CD4-positive, alpha-beta T cell treated with Interleukin-2 at 100 ng/mL for 4 hours (primary cell): ENCODE measurements around the gene PAPOLG.
"Not testable (repeated sequence)": the region's sequence is repeated elsewhere in the genome, so short reads cannot be mapped to it uniquely, and the experiment has no call there.

Experiments
- DNase-seq: peaks from one replicate; pipeline ENCODE4 v3.0.0-alpha.2; 2020; ENCODE audit warnings: low spot score

PAPOLG gene

DNA sequence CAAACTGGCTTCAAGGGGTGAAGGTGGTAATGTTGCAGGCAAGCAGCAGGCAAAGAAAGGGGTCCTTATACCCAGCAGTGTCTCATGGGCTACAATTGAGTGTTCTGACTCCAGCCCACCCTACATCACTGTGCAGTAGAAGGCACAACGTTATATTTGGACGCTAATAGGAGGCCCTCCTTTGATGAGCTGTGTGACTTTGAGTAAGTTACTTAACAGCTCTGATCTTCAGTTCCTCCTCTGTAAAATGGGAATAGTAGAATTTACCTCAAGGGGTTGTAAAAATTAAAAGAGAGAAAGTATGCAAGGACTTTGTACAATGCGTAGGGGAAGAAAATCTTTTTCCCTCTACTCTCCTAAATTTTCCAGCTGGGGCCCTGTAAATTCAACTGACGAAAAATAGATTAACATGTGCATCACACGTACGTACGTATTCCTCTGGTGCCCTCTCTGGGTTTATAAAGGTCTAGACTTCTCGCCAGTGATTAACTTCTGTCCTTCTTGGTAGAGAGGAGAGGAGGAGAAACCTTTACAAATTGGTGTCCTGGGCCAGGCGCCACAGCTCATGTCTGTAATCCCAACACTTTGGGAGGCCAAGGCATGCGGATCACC, 67.7 kb downstream of the PAPOLG start:
- DNase-seq: no peak

DNA sequence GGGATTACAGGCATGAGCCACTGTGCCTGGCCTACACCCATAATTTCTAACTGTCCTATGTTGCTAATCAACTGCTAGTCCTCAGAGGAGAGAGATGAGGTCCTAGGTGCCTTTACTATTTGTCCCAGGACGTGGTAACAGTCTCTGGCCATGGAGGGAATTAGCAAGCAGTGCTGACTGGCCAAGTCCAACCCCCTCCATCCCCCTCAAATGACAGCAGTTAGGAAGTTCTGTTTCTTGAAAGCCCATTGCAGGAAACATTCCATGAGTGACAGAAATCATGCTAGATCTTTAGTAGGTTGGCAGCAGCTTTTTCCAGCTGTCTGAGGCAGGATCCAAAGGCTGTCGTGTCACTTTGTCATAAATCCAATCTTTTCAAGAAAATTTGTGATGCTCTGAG, 69.6 kb downstream of the PAPOLG start:
- no peak for DNase-seq

- DNase-seq: no peak
Measured at GRCh38 chr2:60826111-60826510, 70.0 kb downstream of the PAPOLG start.

GRCh38 chr2:60826860-60827259, 70.8 kb downstream of the PAPOLG start:
- DNase-seq: not testable (repeated sequence)

- no peak for DNase-seq
Measured at GRCh38 chr2:60827369-60827768, 71.3 kb downstream of the PAPOLG start.

- no peak for DNase-seq
Measured at GRCh38 chr2:60830991-60831390, 74.9 kb downstream of the PAPOLG start.

GRCh38 chr2:60831921-60832320, 75.9 kb downstream of the PAPOLG start:
- no peak for DNase-seq

DNA sequence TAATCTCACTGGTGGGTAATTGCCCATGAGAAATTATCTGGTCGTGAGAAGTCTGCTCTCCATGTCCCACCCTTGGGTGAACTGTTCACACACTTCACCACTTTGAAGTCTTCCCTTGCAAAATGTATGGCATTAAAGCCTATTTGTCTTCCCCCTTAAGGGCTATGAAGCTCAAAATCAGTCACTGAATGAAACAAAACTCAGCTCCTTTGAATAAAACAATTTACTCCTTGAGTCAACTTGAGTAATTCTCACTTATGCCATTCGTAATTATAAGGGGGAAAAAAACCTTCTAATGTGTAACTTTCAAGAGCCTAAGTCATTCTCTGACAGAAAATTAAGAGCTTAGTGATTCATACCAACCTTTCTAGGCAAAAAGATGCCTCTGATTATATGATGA, 76.6 kb downstream of the PAPOLG start:
- DNase-seq: no peak

GRCh38 chr2:60834270-60834717, 78.2 kb downstream of the PAPOLG start:
- DNase-seq: no peak

DNA sequence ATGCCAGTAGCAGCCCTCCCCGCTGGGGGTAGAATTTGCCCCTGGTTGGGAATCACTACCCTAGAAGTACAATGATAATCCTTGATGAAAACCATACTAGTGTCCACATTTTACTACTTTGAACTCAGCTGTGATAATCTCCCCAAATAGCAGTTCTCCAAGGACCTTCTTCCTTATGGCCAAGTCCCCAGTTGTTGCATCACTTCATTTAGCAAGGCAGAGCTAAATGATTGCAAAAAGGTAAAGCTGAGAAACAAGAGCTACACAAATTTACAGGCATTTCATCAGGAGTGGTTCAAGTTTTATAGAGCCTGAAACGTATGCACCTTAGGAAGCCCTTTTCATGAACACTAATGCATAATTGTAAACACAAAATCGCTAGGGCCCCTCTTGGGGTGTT, 80.4 kb downstream of the PAPOLG start:
- no peak for DNase-seq

DNA sequence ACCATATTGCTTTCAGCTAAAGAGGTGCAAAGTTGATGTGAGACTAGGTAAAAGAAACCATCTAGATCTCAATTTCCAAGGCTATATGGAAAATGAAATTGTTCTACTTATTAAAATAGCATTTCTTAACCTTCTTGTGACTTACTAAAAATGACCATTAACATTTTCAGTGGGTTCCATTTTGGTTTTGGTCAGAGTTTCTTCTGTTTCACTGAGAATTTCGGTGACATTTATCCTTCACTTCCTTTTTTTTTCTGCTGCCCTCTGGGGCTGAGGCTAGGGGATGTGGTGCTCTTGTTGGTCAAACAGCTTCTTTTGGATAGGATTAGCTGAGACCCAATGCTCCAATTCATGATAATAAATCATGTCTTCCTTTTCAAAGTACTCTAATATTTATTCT, 81.1 kb downstream of the PAPOLG start:
- no peak for DNase-seq

- DNase-seq: no peak
Measured at GRCh38 chr2:60838481-60838880, 82.4 kb downstream of the PAPOLG start.

- no peak for DNase-seq
Measured at GRCh38 chr2:60839126-60839813, 83.2 kb downstream of the PAPOLG start.

GRCh38 chr2:60840880-60841279, 84.8 kb downstream of the PAPOLG start:
- DNase-seq: peak; percentile 5

DNA sequence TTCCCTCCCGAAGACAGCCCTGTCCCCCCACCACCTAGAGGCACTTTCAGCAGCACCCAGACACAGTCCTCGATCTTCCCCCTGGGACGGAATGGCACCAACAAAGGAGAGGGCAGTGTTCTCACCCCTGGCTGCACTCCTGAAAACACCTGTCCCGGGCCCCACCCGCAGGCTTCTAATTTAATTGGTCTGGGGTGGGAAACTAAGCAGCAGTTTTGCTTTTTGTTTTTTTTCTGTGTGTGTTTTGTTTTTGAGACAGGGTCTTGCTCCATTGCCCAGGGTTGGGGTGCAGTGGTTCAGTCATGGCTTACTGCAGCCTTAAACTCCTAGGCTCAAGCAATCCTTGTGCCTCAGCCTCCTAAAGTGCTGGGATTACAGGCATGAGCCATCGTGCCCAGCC, 86.9 kb downstream of the PAPOLG start:
- no peak for DNase-seq

- no peak for DNase-seq
Measured at GRCh38 chr2:60844105-60844504, 88.0 kb downstream of the PAPOLG start.

GRCh38 chr2:60847854-60848253, 91.8 kb downstream of the PAPOLG start:
- DNase-seq: no peak
